ENCODE results near the gene IQCH. TPM values are rescaled to one million over a fixed set of nuclear protein-coding genes. Genes with fewer than 3 reads are reported as not detected.

IQCH gene
- total RNA-seq, 3 donors from 2014 or later (not counting 1 experiment from before 2014, with no cell fraction given), result 0.78 to 1.4 (median 0.86) TPM

- Histone ChIP-seq H3K27me3 (ENCODE audit: control insufficient read depth, insufficient read depth, low read length) (no peaks in the 10 kb centered on the region), H3K36me3 (ENCODE audit: control insufficient read depth, insufficient read depth, low read length) (peaks cover 51% of the 10 kb centered on the region), H3K27ac (ENCODE audit: low read length) (no peak overlapping the region), H3K9me3 (ENCODE audit: control insufficient read depth, insufficient read depth, low read length) (no peaks in the 10 kb centered on the region), H3K4me3 (ENCODE audit: low read length) (no peak overlapping the region), H3K4me1 (ENCODE audit: control insufficient read depth, insufficient read depth, low read length) (no peaks in the 10 kb centered on the region)
- no peaks in the 10 kb centered on the region for H3K9me3 Mint-ChIP-seq
- no peak for ATAC-seq
- no peak for TF ChIP-seq CTCF (IDR thresholded peaks at IDR 0.05)
- peaks cover 8 to 11% of the 10 kb centered on the region in 2 donors for H3K4me1 Mint-ChIP-seq
- WGBS (ENCODE audit: insufficient coverage), result 98% methylated on average over 2 of the region's 2 CpGs
- no peak overlapping the region for H3K4me3 Mint-ChIP-seq
- intact Hi-C loops (cut with micrococcal nuclease), result no loop called here
- no peak for DNase-seq
- no peaks in the 10 kb centered on the region for H3K27me3 Mint-ChIP-seq (ENCODE audit: low read depth in 2 of 2)
- H3K36me3 Mint-ChIP-seq, result peaks cover 48% of the 10 kb centered on the region
- no peak overlapping the region for H3K27ac Mint-ChIP-seq
Measured at GRCh38 chr15:67230504-67230903, 24.1 kb upstream of the IQCH start.

- Histone ChIP-seq H3K27me3 (ENCODE audit: control insufficient read depth, insufficient read depth, low read length) (no peaks in the 10 kb centered on the region), H3K36me3 (ENCODE audit: control insufficient read depth, insufficient read depth, low read length) (peaks cover 50% of the 10 kb centered on the region), H3K4me3 (ENCODE audit: low read length) (no peak overlapping the region), H3K27ac (ENCODE audit: low read length) (no peak overlapping the region), H3K9me3 (ENCODE audit: control insufficient read depth, insufficient read depth, low read length) (no peaks in the 10 kb centered on the region), H3K4me1 (ENCODE audit: control insufficient read depth, insufficient read depth, low read length) (no peaks in the 10 kb centered on the region)
- Mint-ChIP-seq H3K9me3 (no peaks in the 10 kb centered on the region), H3K27ac (no peak overlapping the region), H3K4me1 (peaks cover 11 to 20% of the 10 kb centered on the region in 2 donors), H3K36me3 (peaks cover 48% of the 10 kb centered on the region), H3K4me3 (no peak overlapping the region), H3K27me3 (ENCODE audit: low read depth in 2 of 2) (no peaks in the 10 kb centered on the region)
- DNase-seq (no peak), ATAC-seq (no peak)
- no peak for TF ChIP-seq CTCF (IDR thresholded peaks at IDR 0.05)
- WGBS (ENCODE audit: insufficient coverage), result 100% methylated on average over 2 of the region's 3 CpGs
- intact Hi-C loops (cut with micrococcal nuclease), result no loop called here
Measured at GRCh38 chr15:67232591-67232990, 22.0 kb upstream of the IQCH start.

- intact Hi-C loops (cut with micrococcal nuclease), result no loop called here
- Mint-ChIP-seq H3K27me3 (ENCODE audit: low read depth in 2 of 2) (no peaks in the 10 kb centered on the region), H3K9me3 (no peaks in the 10 kb centered on the region), H3K4me1 (peaks cover 44 to 52% of the 10 kb centered on the region in 2 donors), H3K36me3 (peaks cover under 1% of the 10 kb centered on the region), H3K27ac (peak overlapping the region; percentile 28 to 54), H3K4me3 (peak overlapping the region; percentile 6)
- DNase-seq (peak in 1 of 2 donors; percentile 64), ATAC-seq (peak; percentile 30 to 55 (median 52))
- WGBS (ENCODE audit: insufficient coverage), result 59% methylated on average over 3 of the region's 3 CpGs
- H3K27me3 ChIP-seq (ENCODE audit: control insufficient read depth, insufficient read depth, low read length), result no peaks in the 10 kb centered on the region
- peak overlapping the region; percentile 26 for H3K27ac ChIP-seq (ENCODE audit: low read length)
- H3K36me3 ChIP-seq (ENCODE audit: control insufficient read depth, insufficient read depth, low read length), result peaks cover 5% of the 10 kb centered on the region
- no peak overlapping the region for H3K4me3 ChIP-seq (ENCODE audit: low read length)
- no peaks in the 10 kb centered on the region for H3K9me3 ChIP-seq (ENCODE audit: control insufficient read depth, insufficient read depth, low read length)
- TF ChIP-seq CTCF (IDR thresholded peaks at IDR 0.05), result no peak
- peaks cover 8% of the 10 kb centered on the region for H3K4me1 ChIP-seq (ENCODE audit: control insufficient read depth, insufficient read depth, low read length)
Measured at GRCh38 chr15:67240235-67241131, 14.1 kb upstream of the IQCH start.
